HCT116 (cell line): ENCODE measurements around the gene GNG13. TPM values are rescaled to one million over a fixed set of nuclear protein-coding genes. Genes with fewer than 3 reads are reported as not detected.

Experiments
- ATAC-seq: fragments of 200-7000 bp; cut with Tn5 transposase; 2 replicates; pipeline ENCODE4 v1.9.1; 2020; ENCODE audit warnings: mild to moderate bottlenecking, moderate library complexity
- BruUV-seq: library from RNA; stranded (reverse); fragments of 400-500 nt; replicated peaks from 2 replicates; lab custom pipeline; 2021; lab: Mats Ljungman, UMichigan
- CTCF ChIA-PET: fragments of 300-600 bp; sonication (Branson Sonifier 250); formaldehyde crosslinking; loops from one replicate; lab custom pipeline; 2021; ENCODE audit warnings: antibody characterized with exemption; lab: Charles Lee
- POLR2A ChIA-PET: fragments of 300-600, 350-600 bp; sonication (Branson Sonifier 250); formaldehyde crosslinking; loops from one replicate; lab custom pipeline; 2021; ENCODE audit warnings: antibody characterized with exemption; lab: Charles Lee
- RAD21 ChIA-PET, 2 experiments: fragments of 300-600 bp; sonication (Branson Sonifier 250); formaldehyde crosslinking; loops; one replicate each; lab custom pipeline; 2023; ENCODE audit warnings: low total read pairs in 2 of 2; ENCODE audit not compliant: uncharacterized antibody in 2 of 2, unreplicated experiment in 2 of 2, low non-redundant PET in 1 of 2; lab: Charles Lee
- DNase-seq: peaks from one replicate; pipeline ENCODE4 v3.0.0-alpha.2; 2010; ENCODE audit warnings: low read depth, low spot score
- H2AFZ ChIP-seq: fragments of 200-600 bp; shearing (Covaris generic), sonication (generic); 2 replicates; pipeline ENCODE4 v1.6.1; 2017; ENCODE audit warnings: low read depth, mixed run types, mixed read lengths, antibody characterized with exemption, low read length; ENCODE audit not compliant: poor library complexity, severe bottlenecking
- H3K27ac ChIP-seq: 2 replicates; pipeline ENCODE4 v1.5.1; 2012; ENCODE audit warnings: low read depth, low read length
- H3K27me3 ChIP-seq: fragments of 200-600 bp; sonication (generic); 2 replicates; pipeline ENCODE4 v1.6.1; 2016; ENCODE audit warnings: mixed run types, low read length, mixed read lengths; ENCODE audit not compliant: insufficient read depth
- H3K36me3 ChIP-seq, 2 experiments: fragments of 200-500 bp in 1 of 2; fragments of 200-600 bp in 1 of 2; sonication (Bioruptor generic) in 1 of 2; sonication (generic) in 1 of 2; 2 replicates each; pipeline versions ENCODE4 v1.5.1 to v1.6.1; 2014 to 2016; ENCODE audit warnings: low read length in 2 of 2, inconsistent platforms in 1 of 2, mixed read lengths in 1 of 2, mixed run types in 1 of 2; ENCODE audit not compliant: insufficient read depth in 2 of 2, control insufficient read depth in 1 of 2
- H3K4me1 ChIP-seq, 2 experiments: fragments of 200-600 bp in 1 of 2; sonication (generic) in 1 of 2; 2 replicates each; pipeline versions ENCODE4 v1.5.1 to v1.6.1; 2012 to 2017; ENCODE audit warnings: low read length in 2 of 2, inconsistent platforms in 1 of 2, mild to moderate bottlenecking in 1 of 2, mixed read lengths in 1 of 2, mixed run types in 1 of 2, moderate library complexity in 1 of 2; ENCODE audit not compliant: insufficient read depth in 2 of 2, control insufficient read depth in 1 of 2
- H3K4me2 ChIP-seq: fragments of 200-600 bp; sonication (generic); 2 replicates; pipeline ENCODE4 v1.6.1; 2017; ENCODE audit warnings: mixed run types, low read length, mixed read lengths
- H3K4me3 ChIP-seq, 2 experiments: fragments of 200-600 bp in 1 of 2; sonication (generic) in 1 of 2; replicated peaks in 1 of 2; 2 replicates each; pipeline ENCODE4 v1.5.1; 2011 to 2016; ENCODE audit warnings: low read length in 2 of 2, control low read depth in 1 of 2, low read depth in 1 of 2, mild to moderate bottlenecking in 1 of 2, mixed read lengths in 1 of 2, mixed run types in 1 of 2
- H3K79me2 ChIP-seq: fragments of 200-600 bp; sonication (generic); 2 replicates; pipeline ENCODE4 v1.6.1; 2017; ENCODE audit warnings: mild to moderate bottlenecking, mixed run types, low read length, moderate library complexity, mixed read lengths; ENCODE audit not compliant: insufficient read depth
- H3K9ac ChIP-seq: fragments of 200-600 bp; sonication (generic); 2 replicates; pipeline ENCODE4 v1.6.1; 2016; ENCODE audit warnings: low read length, mixed read lengths
- H3K9me2 ChIP-seq: fragments of 200-600 bp; sonication (generic), shearing (Covaris generic); 2 replicates; pipeline ENCODE4 v1.6.1; 2017; ENCODE audit warnings: mixed run types, mild to moderate bottlenecking, moderate library complexity; ENCODE audit not compliant: insufficient read depth
- H3K9me3 ChIP-seq, 2 experiments: fragments of 200-500 bp in 1 of 2; fragments of 200-600 bp in 1 of 2; sonication (Bioruptor generic) in 1 of 2; sonication (generic) in 1 of 2; 2 replicates each; pipeline ENCODE4 v1.6.1; 2014 to 2017; ENCODE audit warnings: low read length in 2 of 2, mixed read lengths in 2 of 2, inconsistent platforms in 1 of 2, low read depth in 1 of 2, mild to moderate bottlenecking in 1 of 2, mixed run types in 1 of 2, moderate library complexity in 1 of 2; ENCODE audit not compliant: control insufficient read depth in 1 of 2, insufficient read depth in 1 of 2
- H4K20me1 ChIP-seq: fragments of 200-600 bp; sonication (generic), shearing (Covaris generic); 2 replicates; pipeline ENCODE4 v1.6.1; 2017; ENCODE audit warnings: mixed run types, mild to moderate bottlenecking, moderate library complexity; ENCODE audit not compliant: insufficient read depth
- CTCF ChIP-seq, 3 experiments: fragments of 200-600 bp in 1 of 3; sonication (generic) in 1 of 3; IDR thresholded peaks in 2 of 3; conservative IDR thresholded peaks in 1 of 3; 2 replicates each; pipeline ENCODE4 v1.5.1; 2012 to 2017; ENCODE audit warnings: low read depth in 2 of 3, low read length in 2 of 3, antibody characterized with exemption in 1 of 3, borderline replicate concordance in 1 of 3, control low read depth in 1 of 3, mild to moderate bottlenecking in 1 of 3, mixed read lengths in 1 of 3, mixed run types in 1 of 3, moderate library complexity in 1 of 3; ENCODE audit not compliant: insufficient read depth in 1 of 3
- ELF1 ChIP-seq: IDR thresholded peaks from 2 replicates; pipeline ENCODE4 v1.6.1; 2012; ENCODE audit warnings: low read depth, borderline replicate concordance
- EZH2 ChIP-seq: fragments of 200-600 bp; sonication (generic); IDR thresholded peaks from 2 replicates; pipeline ENCODE4 v1.6.1; 2017; ENCODE audit warnings: antibody characterized with exemption, mixed run types
- JUND ChIP-seq: IDR thresholded peaks from 2 replicates; pipeline ENCODE4 v1.6.1; 2012
- POLR2A ChIP-seq: IDR thresholded peaks from 2 replicates; pipeline ENCODE4 v1.7.0; 2011; ENCODE audit warnings: borderline replicate concordance; ENCODE audit not compliant: insufficient read depth, insufficient read length; ENCODE audit errors: extremely low read depth
- REST ChIP-seq: IDR thresholded peaks from 2 replicates; pipeline ENCODE4 v1.6.1; 2012; ENCODE audit warnings: low read depth
- SIN3A ChIP-seq: IDR thresholded peaks from 2 replicates; pipeline ENCODE4 v1.6.1; 2012; ENCODE audit warnings: low read depth
- SP1 ChIP-seq: IDR thresholded peaks from 2 replicates; pipeline ENCODE4 v1.6.1; 2012; ENCODE audit warnings: low read depth
- TCF7L2 ChIP-seq: IDR thresholded peaks from 2 replicates; pipeline ENCODE4 v1.7.0; 2011; ENCODE audit warnings: borderline replicate concordance, inconsistent platforms; ENCODE audit not compliant: insufficient read depth, insufficient read length; ENCODE audit errors: extremely low read depth
- YY1 ChIP-seq: IDR thresholded peaks from 2 replicates; pipeline ENCODE4 v1.6.1; 2011; ENCODE audit warnings: low read length, low read depth, moderate library complexity, mild to moderate bottlenecking; ENCODE audit not compliant: insufficient replicate concordance; ENCODE audit errors: extremely low read depth
- intact Hi-C: fragments of 100-400 bp; cut with micrococcal nuclease; formaldehyde crosslinking; loops from 2 replicates; pipeline ENCODE4 v1.10.0; 2022
- total RNA-seq: library from RNA; stranded (reverse); gene quantifications from one replicate; pipeline ENCODE4 v1.2.1, GENCODE V29; 2021; ENCODE audit not compliant: unreplicated experiment

The GNG13 gene
- total RNA-seq, 1 experiment from 2014 or later, result not detected

- no peaks in the 10 kb centered on the region for H3K27me3 ChIP-seq
- H3K27ac ChIP-seq, result no peak overlapping the region; the same call in 1 of the 2 replicates
- H3K9me2 ChIP-seq, result no peaks in the 10 kb centered on the region
- H3K4me1 ChIP-seq, result peaks cover 8 to 41% of the 10 kb centered on the region in 2 experiments
- TF ChIP-seq TCF7L2 (no peak), ELF1 (no peak), CTCF (IDR thresholded peaks at IDR 0.05 in 2 of 3, conservative IDR thresholded peaks at IDR 0.05 in 1 of 3; ENCODE audit: borderline replicate concordance in 1 of 3, insufficient read depth in 1 of 3, low read depth in 2 of 3, low read length in 2 of 3) (no peak), SIN3A (no peak), YY1 (no peak), SP1 (no peak), POLR2A (no peak)
- H3K36me3 ChIP-seq, result peaks cover 3 to 36% of the 10 kb centered on the region in 2 experiments
- no peak overlapping the region for H2AFZ ChIP-seq
- no peak for DNase-seq
- intact Hi-C loops, result no loop called here
- no peak overlapping the region for H3K4me2 ChIP-seq
- no peak overlapping the region for H3K9ac ChIP-seq
- POLR2A ChIA-PET, result no interaction called here
- BruUV-seq, result no TSS peak
- H4K20me1 ChIP-seq, result no peaks in the 10 kb centered on the region
- peaks cover 53% of the 10 kb centered on the region for H3K79me2 ChIP-seq
- CTCF ChIA-PET, result no interaction called here
- no peaks in the 10 kb centered on the region for H3K9me3 ChIP-seq
- RAD21 ChIA-PET, result interaction anchor here in 1 of 2 experiments (0.6 kb wide), 1 partner anchor 190 kb away, joined by 3 read pairs; the partner anchor contains the start of gene SOX8
- ATAC-seq, result no peak
- no peak overlapping the region for H3K4me3 ChIP-seq
Observed at GRCh38 chr16:791131-791530, 9.4 kb downstream of the GNG13 start.

- BruUV-seq, result no TSS peak
- Histone ChIP-seq H3K36me3 (peaks cover 5 to 40% of the 10 kb centered on the region in 2 experiments), H3K27me3 (no peaks in the 10 kb centered on the region), H3K9ac (peak overlapping the region; percentile 88; the same call in 1 of the 2 replicates), H3K9me2 (no peaks in the 10 kb centered on the region), H3K4me1 (peaks cover 5 to 43% of the 10 kb centered on the region in 2 experiments; a peak in 3 of 4 replicates), H2AFZ (no peak overlapping the region), H4K20me1 (no peaks in the 10 kb centered on the region), H3K27ac (no peak overlapping the region), H3K79me2 (peaks cover 57% of the 10 kb centered on the region), H3K4me2 (peak overlapping the region; percentile 97), H3K4me3 (no peak overlapping the region), H3K9me3 (no peaks in the 10 kb centered on the region)
- DNase-seq (no peak), ATAC-seq (no peak)
- ChIA-PET POLR2A (no interaction called here), CTCF (no interaction called here), RAD21 (no interaction called here)
- intact Hi-C loops, result no loop called here
- TF ChIP-seq REST, result no peak
- no peak for TF ChIP-seq YY1
- no peak for TF ChIP-seq JUND
- TF ChIP-seq SIN3A, result no peak
- TF ChIP-seq CTCF (IDR thresholded peaks at IDR 0.05 in 2 of 3, conservative IDR thresholded peaks at IDR 0.05 in 1 of 3; ENCODE audit: borderline replicate concordance in 1 of 3, insufficient read depth in 1 of 3, low read depth in 2 of 3, low read length in 2 of 3), result no peak
- no peak for TF ChIP-seq SP1
- TF ChIP-seq EZH2, result no peak
Observed at GRCh38 chr16:790086-790485, 10.4 kb downstream of the GNG13 start.
